SK-N-SH (cell line): ENCODE measurements around the gene ZNF275. TPM values are rescaled to one million over a fixed set of nuclear protein-coding genes. Genes with fewer than 3 reads are reported as not detected.

ENCODE experiments used
- CTCF ChIA-PET: fragments of 300-600, 350-600 bp; formaldehyde crosslinking; extraction: SDS; loops from one replicate; lab custom pipeline; 2021; lab: Yijun Ruan, JAX
- POLR2A ChIA-PET: fragments of 350-600 bp; sonication (Branson Sonifier 250); formaldehyde crosslinking; extraction: SDS; loops from one replicate; lab custom pipeline; 2020; ENCODE audit warnings: antibody characterized with exemption, inconsistent platforms; lab: Yijun Ruan, JAX
- DNase-seq: peaks from one replicate; pipeline ENCODE4 v3.0.0; 2012
- H2AFZ ChIP-seq: fragments of 200-600 bp; sonication (generic); 2 replicates; pipeline ENCODE4 v1.8.1; 2016; ENCODE audit warnings: antibody characterized with exemption, mild to moderate bottlenecking, low read depth
- H3F3A ChIP-seq: fragments of 200-600 bp; sonication (generic); replicated peaks from 2 replicates; pipeline ENCODE3; 2016; ENCODE audit warnings: antibody characterized with exemption, mild to moderate bottlenecking; ENCODE audit not compliant: insufficient read depth
- H3K27ac ChIP-seq, 2 experiments: fragments of 200-500 bp in 1 of 2; fragments of 200-600 bp in 1 of 2; sonication (Bioruptor generic) in 1 of 2; sonication (generic), shearing (Covaris generic) in 1 of 2; 2 replicates each; pipeline versions ENCODE4 v1.5.1 to v1.6.1; 2014 to 2016; ENCODE audit warnings: low read depth in 2 of 2, inconsistent platforms in 1 of 2, low read length in 1 of 2, mild to moderate bottlenecking in 1 of 2, mixed read lengths in 1 of 2
- H3K27me3 ChIP-seq: fragments of 200-600 bp; sonication (generic), shearing (Covaris generic); 2 replicates; pipeline ENCODE4 v1.6.1; 2016; ENCODE audit warnings: mixed run types; ENCODE audit not compliant: insufficient read depth
- H3K36me3 ChIP-seq, 2 experiments: fragments of 200-500 bp in 1 of 2; fragments of 200-600 bp in 1 of 2; sonication (Bioruptor generic) in 1 of 2; sonication (generic) in 1 of 2; replicated peaks in 1 of 2; 2 replicates each; pipeline versions ENCODE3 to v1.5.1; 2014 to 2016; ENCODE audit warnings: low read length in 1 of 2, mild to moderate bottlenecking in 1 of 2; ENCODE audit not compliant: insufficient read depth in 2 of 2, control insufficient read depth in 1 of 2
- H3K4me1 ChIP-seq, 2 experiments: fragments of 200-500 bp in 1 of 2; fragments of 200-600 bp in 1 of 2; sonication (Bioruptor generic) in 1 of 2; sonication (generic), shearing (Covaris generic) in 1 of 2; 2 replicates each; pipeline versions ENCODE4 v1.5.1 to v1.6.1; 2014 to 2016; ENCODE audit warnings: low read depth in 1 of 2, low read length in 1 of 2, mixed run types in 1 of 2; ENCODE audit not compliant: insufficient read depth in 2 of 2, control insufficient read depth in 1 of 2
- H3K4me2 ChIP-seq: fragments of 200-600 bp; sonication (generic), shearing (Covaris generic); 2 replicates; pipeline ENCODE4 v1.6.1; 2017; ENCODE audit warnings: mixed run types
- H3K4me3 ChIP-seq, 2 experiments: fragments of 200-500 bp in 1 of 2; fragments of 200-600 bp in 1 of 2; sonication (Bioruptor generic) in 1 of 2; sonication (generic), shearing (Covaris generic) in 1 of 2; 2 replicates each; pipeline versions ENCODE4 v1.5.1 to v1.8.1; 2014 to 2016; ENCODE audit warnings: low read depth in 2 of 2, inconsistent platforms in 1 of 2, low read length in 1 of 2, mild to moderate bottlenecking in 1 of 2, mixed read lengths in 1 of 2, moderate library complexity in 1 of 2
- H3K79me2 ChIP-seq: fragments of 200-600 bp; sonication (generic); 2 replicates; pipeline ENCODE4 v1.8.1; 2017; ENCODE audit warnings: mild to moderate bottlenecking; ENCODE audit not compliant: insufficient read depth
- H3K9ac ChIP-seq: fragments of 200-600 bp; sonication (generic); 2 replicates; pipeline ENCODE4 v1.6.1; 2017; ENCODE audit warnings: mixed run types
- H3K9me2 ChIP-seq: fragments of 200-600 bp; sonication (generic); 2 replicates; pipeline ENCODE4 v1.6.1; 2017; ENCODE audit warnings: mixed run types
- H3K9me3 ChIP-seq: fragments of 200-600 bp; sonication (generic); 2 replicates; pipeline ENCODE4 v1.6.1; 2017; ENCODE audit warnings: mixed run types, mild to moderate bottlenecking, moderate library complexity
- H4K20me1 ChIP-seq: fragments of 200-600 bp; sonication (generic); 2 replicates; pipeline ENCODE4 v1.6.1; 2017; ENCODE audit warnings: mild to moderate bottlenecking, mixed run types; ENCODE audit not compliant: insufficient read depth
- CHD2 ChIP-seq: fragments of 150-350 bp; IDR thresholded peaks from 2 replicates; pipeline ENCODE4 v1.6.1; 2018; ENCODE audit warnings: low read length; ENCODE audit not compliant: partially characterized antibody
- ELF1 ChIP-seq: IDR thresholded peaks from 2 replicates; pipeline ENCODE4 v1.4.0; 2012
- EP300 ChIP-seq, 2 experiments: IDR thresholded peaks; 2 replicates each; pipeline versions ENCODE4 v1.4.0 to v1.6.1; 2012; ENCODE audit warnings: borderline replicate concordance in 1 of 2, low read depth in 1 of 2, low read length in 1 of 2
- FOXM1 ChIP-seq: IDR thresholded peaks from 2 replicates; pipeline ENCODE4 v1.4.0; 2012; ENCODE audit warnings: low read depth, mild to moderate bottlenecking
- GATA2 ChIP-seq: sonication (generic); formaldehyde crosslinking; IDR thresholded peaks from 2 replicates; pipeline ENCODE4 v1.5.0; 2020; ENCODE audit warnings: mild to moderate bottlenecking, missing genetic modification reagents
- RAD21 ChIP-seq: IDR thresholded peaks from 2 replicates; pipeline ENCODE4 v1.6.1; 2012; ENCODE audit warnings: mild to moderate bottlenecking, low read length
- RXRA ChIP-seq: IDR thresholded peaks from 2 replicates; pipeline ENCODE4 v1.4.0; 2012; ENCODE audit warnings: low read depth, mild to moderate bottlenecking, borderline replicate concordance
- SIN3A ChIP-seq: IDR thresholded peaks from 2 replicates; pipeline ENCODE4 v1.6.1; 2012; ENCODE audit warnings: low read depth, mild to moderate bottlenecking, low read length, moderate library complexity, borderline replicate concordance
- TEAD4 ChIP-seq: IDR thresholded peaks from 2 replicates; pipeline ENCODE4 v1.4.0; 2012; ENCODE audit warnings: mild to moderate bottlenecking, borderline replicate concordance; ENCODE audit not compliant: insufficient read depth
- WGBS: methylation state at CpG from one replicate; pipeline ENCODE4 v1.1.6; 2017; ENCODE audit warnings: low lambda C conversion rate; 5-methylcytosine and 5-hydroxymethylcytosine counted together
- polyA plus RNA-seq, 3 experiments: library from polyadenylated mRNA; depleted of rRNA; stranded (reverse); fragments of >200 nt; gene quantifications; 2 replicates each; pipeline ENCODE4 v1.2.3, GENCODE V29; 2012
- TF ChIP-seq, protein P1 (sequence below): fragments of 150-350 bp; IDR thresholded peaks from 2 replicates; pipeline ENCODE4 v1.6.1; 2016; ENCODE audit warnings: mild to moderate bottlenecking, low read depth, low read length
- TF ChIP-seq, protein P2 (sequence below): fragments of 150-350 bp; IDR thresholded peaks from 2 replicates; pipeline ENCODE4 v1.6.1; 2017; ENCODE audit warnings: antibody characterized with exemption, low read length, low read depth, borderline replicate concordance
- TF ChIP-seq, protein P3 (sequence below): IDR thresholded peaks from 2 replicates; pipeline ENCODE4 v1.4.0; 2012; ENCODE audit warnings: low read depth, borderline replicate concordance

Gene ZNF275
- polyA plus RNA-seq, 1 of the 3 experiments (the other 2 are of a cell fraction) = 4.9 TPM

DNA sequence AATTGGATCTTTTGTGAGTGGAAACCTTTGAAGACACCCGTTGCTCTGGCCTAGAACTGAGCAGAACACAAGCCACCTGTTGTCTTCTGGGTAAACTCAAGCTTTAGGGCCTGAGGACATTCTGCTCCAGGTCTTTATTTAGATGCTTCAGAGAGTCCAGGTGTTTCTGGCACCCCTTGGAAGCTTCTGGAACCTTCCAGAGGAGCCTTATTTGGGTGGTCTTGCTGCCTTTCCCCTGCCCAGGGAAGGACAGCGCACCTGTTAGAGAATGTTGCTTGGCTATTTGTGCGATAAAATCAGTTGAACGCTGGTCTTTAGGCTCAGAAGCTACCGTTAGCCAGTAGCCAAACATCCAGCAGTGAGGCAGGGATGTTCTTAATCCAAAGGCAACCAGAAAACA lies 3.0 kb downstream of the ZNF275 start (continued):
- TF ChIP-seq, protein P1, sequence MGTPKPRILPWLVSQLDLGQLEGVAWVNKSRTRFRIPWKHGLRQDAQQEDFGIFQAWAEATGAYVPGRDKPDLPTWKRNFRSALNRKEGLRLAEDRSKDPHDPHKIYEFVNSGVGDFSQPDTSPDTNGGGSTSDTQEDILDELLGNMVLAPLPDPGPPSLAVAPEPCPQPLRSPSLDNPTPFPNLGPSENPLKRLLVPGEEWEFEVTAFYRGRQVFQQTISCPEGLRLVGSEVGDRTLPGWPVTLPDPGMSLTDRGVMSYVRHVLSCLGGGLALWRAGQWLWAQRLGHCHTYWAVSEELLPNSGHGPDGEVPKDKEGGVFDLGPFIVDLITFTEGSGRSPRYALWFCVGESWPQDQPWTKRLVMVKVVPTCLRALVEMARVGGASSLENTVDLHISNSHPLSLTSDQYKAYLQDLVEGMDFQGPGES = no peak
- TF ChIP-seq FOXM1 (no peak), ELF1 (no peak)
- TF ChIP-seq, protein P2, sequence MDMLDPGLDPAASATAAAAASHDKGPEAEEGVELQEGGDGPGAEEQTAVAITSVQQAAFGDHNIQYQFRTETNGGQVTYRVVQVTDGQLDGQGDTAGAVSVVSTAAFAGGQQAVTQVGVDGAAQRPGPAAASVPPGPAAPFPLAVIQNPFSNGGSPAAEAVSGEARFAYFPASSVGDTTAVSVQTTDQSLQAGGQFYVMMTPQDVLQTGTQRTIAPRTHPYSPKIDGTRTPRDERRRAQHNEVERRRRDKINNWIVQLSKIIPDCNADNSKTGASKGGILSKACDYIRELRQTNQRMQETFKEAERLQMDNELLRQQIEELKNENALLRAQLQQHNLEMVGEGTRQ = no peak

DNA sequence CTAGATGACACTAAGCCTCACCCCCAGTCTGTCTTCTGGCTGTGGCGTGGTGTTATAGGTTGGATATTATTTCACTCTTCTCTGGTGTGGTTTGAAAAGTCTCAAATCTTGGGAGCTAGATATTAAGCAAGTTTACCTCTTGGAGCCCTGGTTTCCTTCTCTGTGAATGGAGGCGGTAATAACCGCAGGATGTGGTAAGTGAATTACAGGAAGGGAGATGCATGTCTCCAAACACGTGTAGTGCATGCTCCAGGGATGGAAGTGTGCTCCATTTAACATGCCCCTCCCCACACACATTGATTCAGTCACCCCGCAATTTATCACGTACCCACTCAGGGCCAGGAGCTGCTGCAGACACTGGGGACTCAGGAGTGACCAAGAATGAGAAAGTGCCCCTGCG lies 4.9 kb downstream of the ZNF275 start:
- Histone ChIP-seq H4K20me1 (peaks cover 5% of the 10 kb centered on the region; the same call in 1 of the 2 replicates), H3K9me3 (no peaks in the 10 kb centered on the region), H3K27ac (no peak overlapping the region), H3K36me3 (peaks cover 5 to 12% of the 10 kb centered on the region in 2 experiments), H3K4me2 (no peak overlapping the region), H3K27me3 (0 out of 2 replicates have a peak, but pooled peaks cover 9% of the 10 kb centered on the region), H3K4me3 (no peak overlapping the region), H2AFZ (no peak overlapping the region), H3K9ac (no peak overlapping the region), H3K79me2 (peaks cover 44% of the 10 kb centered on the region; the same call in 1 of the 2 replicates), H3K4me1 (peaks cover 0 to 4% of the 10 kb centered on the region in 2 experiments; a peak in 1 of 4 replicates), H3K9me2 (no peaks in the 10 kb centered on the region), H3F3A (no peaks in the 10 kb centered on the region)
- TF ChIP-seq GATA2 (CRISPR knock-in tag) = no peak
- TF ChIP-seq RXRA = no peak
- no peak for TF ChIP-seq CHD2
- TF ChIP-seq TEAD4 = no peak
- TF ChIP-seq, protein P3, sequence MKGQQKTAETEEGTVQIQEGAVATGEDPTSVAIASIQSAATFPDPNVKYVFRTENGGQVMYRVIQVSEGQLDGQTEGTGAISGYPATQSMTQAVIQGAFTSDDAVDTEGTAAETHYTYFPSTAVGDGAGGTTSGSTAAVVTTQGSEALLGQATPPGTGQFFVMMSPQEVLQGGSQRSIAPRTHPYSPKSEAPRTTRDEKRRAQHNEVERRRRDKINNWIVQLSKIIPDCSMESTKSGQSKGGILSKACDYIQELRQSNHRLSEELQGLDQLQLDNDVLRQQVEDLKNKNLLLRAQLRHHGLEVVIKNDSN = no peak
- TF ChIP-seq, protein P1 = no peak
- no peak for TF ChIP-seq SIN3A
- no peak for TF ChIP-seq EP300 (IDR thresholded peaks at IDR 0.05; ENCODE audit: borderline replicate concordance in 1 of 2, low read depth in 1 of 2, low read length in 1 of 2)
- TF ChIP-seq ELF1 = no peak
- TF ChIP-seq RAD21 = no peak
- ChIA-PET CTCF (no interaction called here), POLR2A (no interaction called here)
- WGBS = 74% methylated on average over 7 of the region's 7 CpGs
- no peak for DNase-seq
